ENCODE data around the gene ALOX15.

DNA sequence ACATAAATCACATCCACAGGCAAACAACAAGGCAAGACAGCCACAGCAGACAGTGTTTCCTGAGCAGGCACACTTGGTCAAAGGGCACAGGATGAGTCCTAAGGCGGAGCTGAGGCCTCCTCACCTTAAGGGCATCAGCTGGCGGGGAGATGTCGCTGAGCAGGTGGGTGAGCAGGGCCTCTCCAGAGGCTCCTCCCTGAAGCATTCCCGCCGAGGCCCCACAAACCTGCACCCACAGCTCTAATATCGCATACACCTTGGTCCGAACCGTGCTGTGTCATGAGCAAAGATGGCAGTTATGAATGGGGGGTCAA, 33.2 kb upstream of the ALOX15 start:
- no peak for TF ChIP-seq POLR2AphosphoS5 (IDR thresholded peaks at IDR 0.05)
- TF ChIP-seq, protein P1, sequence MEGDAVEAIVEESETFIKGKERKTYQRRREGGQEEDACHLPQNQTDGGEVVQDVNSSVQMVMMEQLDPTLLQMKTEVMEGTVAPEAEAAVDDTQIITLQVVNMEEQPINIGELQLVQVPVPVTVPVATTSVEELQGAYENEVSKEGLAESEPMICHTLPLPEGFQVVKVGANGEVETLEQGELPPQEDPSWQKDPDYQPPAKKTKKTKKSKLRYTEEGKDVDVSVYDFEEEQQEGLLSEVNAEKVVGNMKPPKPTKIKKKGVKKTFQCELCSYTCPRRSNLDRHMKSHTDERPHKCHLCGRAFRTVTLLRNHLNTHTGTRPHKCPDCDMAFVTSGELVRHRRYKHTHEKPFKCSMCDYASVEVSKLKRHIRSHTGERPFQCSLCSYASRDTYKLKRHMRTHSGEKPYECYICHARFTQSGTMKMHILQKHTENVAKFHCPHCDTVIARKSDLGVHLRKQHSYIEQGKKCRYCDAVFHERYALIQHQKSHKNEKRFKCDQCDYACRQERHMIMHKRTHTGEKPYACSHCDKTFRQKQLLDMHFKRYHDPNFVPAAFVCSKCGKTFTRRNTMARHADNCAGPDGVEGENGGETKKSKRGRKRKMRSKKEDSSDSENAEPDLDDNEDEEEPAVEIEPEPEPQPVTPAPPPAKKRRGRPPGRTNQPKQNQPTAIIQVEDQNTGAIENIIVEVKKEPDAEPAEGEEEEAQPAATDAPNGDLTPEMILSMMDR (IDR thresholded peaks at IDR 0.05), result no peak

All from stomach (tissue), 4 donors.